Right lobe of liver (tissue), 6 donors: ENCODE results near the gene FAM228B. TPM values are rescaled to one million over a fixed set of nuclear protein-coding genes. Genes with fewer than 3 reads are reported as not detected.

Experiments
- ATAC-seq, 4 donors: fragments of 200-7000 bp; cut with Tn5 transposase; one replicate each; pipeline ENCODE4 v1.9.1; 2020; ENCODE audit warnings: mild to moderate bottlenecking in 4 of 4, moderate library complexity in 4 of 4
- DNase-seq, 3 donors: peaks; one replicate each; pipeline ENCODE4 v3.0.0-alpha.2; 2020
- H3K27ac ChIP-seq, 3 donors: fragments of 200-600 bp; one replicate each; pipeline ENCODE4 v1.8.0; 2022
- H3K27me3 ChIP-seq, 2 donors: fragments of 200-600 bp; one replicate each; pipeline ENCODE4 v1.8.0; 2022
- H3K36me3 ChIP-seq, 4 donors: fragments of 200-600 bp; sonication (generic) in 1 of 4; one replicate each; pipeline versions ENCODE4 v1.5.1 to v1.8.0; 2017 to 2022; ENCODE audit warnings: control low read depth in 1 of 4
- H3K4me1 ChIP-seq, 4 donors: fragments of 200-600 bp; sonication (generic) in 1 of 4; one replicate each; pipeline versions ENCODE4 v1.5.1 to v1.8.0; 2017 to 2022; ENCODE audit warnings: control low read depth in 1 of 4
- H3K4me3 ChIP-seq, 3 donors: fragments of 200-600 bp; one replicate each; pipeline ENCODE4 v1.8.0; 2022
- H3K9me3 ChIP-seq, 4 donors: fragments of 200-600 bp; sonication (generic) in 1 of 4; one replicate each; pipeline versions ENCODE4 v1.5.1 to v1.8.0; 2017 to 2022; ENCODE audit warnings: control low read depth in 1 of 4
- CTCF ChIP-seq, 4 donors: fragments of 200-600 bp in 3 of 4; fragments of 450-650 bp in 1 of 4; IDR thresholded peaks; one replicate each; pipeline versions ENCODE4 v1.5.1 to v1.8.0; 2016 to 2022; ENCODE audit warnings: antibody characterized with exemption in 4 of 4, mild to moderate bottlenecking in 2 of 4
- POLR2A ChIP-seq: fragments of 450-650 bp; IDR thresholded peaks from one replicate; pipeline ENCODE4 v1.6.1; 2017; ENCODE audit warnings: antibody characterized with exemption, mild to moderate bottlenecking
- WGBS: methylation state at CpG from one replicate; pipeline ENCODE4 v1.1.6; 2018; ENCODE audit warnings: low coverage, low lambda C conversion rate; ENCODE audit not compliant: insufficient coverage; ENCODE audit errors: missing lambda C conversion rate; 5-methylcytosine and 5-hydroxymethylcytosine counted together
- intact Hi-C, 2 donors: fragments of 100-400 bp; cut with DNase I; formaldehyde crosslinking; loops; one replicate each; pipeline versions ENCODE4 v1.11.2 to v1.14.1; 2022
- total RNA-seq, 6 experiments: library from RNA; depleted of rRNA in 2 of 6; stranded (reverse); fragments of >200 nt in 2 of 6; fragmentation: NEBNext Ultra II Directional in 3 of 6; extraction: Animal tissue kit (Norgen Biotek cat#: 25700) in 3 of 6; gene quantifications; one replicate each; pipeline versions ENCODE4 v1.1.0 to v1.2.4, GENCODE V29; 2016 to 2023
- donor health status: DM: no; HTN: yes; CAD: no.
- donor health status: DM: no; HTN: no; CAD: no.
- donor health status: DM: no; HTN: no; CAD: no.
- donor health status: DM: no; HTN: yes; CAD: no.
- donor health status: DM: no; HTN: yes; CAD: no.

The FAM228B gene
- total RNA-seq, 6 experiments from 2014 or later: 2.8 to 4.6 (median 3.7) TPM

DNA sequence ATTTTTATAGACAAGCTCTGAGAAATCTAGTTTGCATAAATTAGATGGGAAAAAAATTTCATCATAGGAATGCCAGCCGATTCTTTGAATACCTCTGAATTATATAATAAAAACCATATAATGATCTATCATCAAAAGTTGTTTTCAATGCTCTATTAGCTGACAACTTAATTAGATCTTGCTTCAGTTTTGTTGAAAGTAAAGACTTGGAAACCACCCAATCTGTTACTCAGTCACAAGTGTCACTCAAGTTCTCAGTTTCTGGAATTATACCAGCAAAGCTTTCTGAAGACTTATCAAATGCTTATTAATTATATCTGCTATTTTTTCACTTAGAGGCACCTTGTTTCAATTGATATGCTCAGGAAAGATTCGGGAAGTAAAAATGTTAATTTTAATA, 21.3 kb upstream of the FAM228B start:
- Histone ChIP-seq H3K9me3 (no peaks in the 10 kb centered on the region), H3K27me3 (no peaks in the 10 kb centered on the region), H3K4me1 (no peaks in the 10 kb centered on the region), H3K27ac (no peak overlapping the region), H3K36me3 (no peaks in the 10 kb centered on the region), H3K4me3 (no peak overlapping the region)
- DNase-seq (no peak), ATAC-seq (no peak)
- intact Hi-C loops: no loop called here
- WGBS: 95% methylated on average over 2 of the region's 2 CpGs
- TF ChIP-seq CTCF (IDR thresholded peaks at IDR 0.05): no peak
- TF ChIP-seq POLR2A: no peak

DNA sequence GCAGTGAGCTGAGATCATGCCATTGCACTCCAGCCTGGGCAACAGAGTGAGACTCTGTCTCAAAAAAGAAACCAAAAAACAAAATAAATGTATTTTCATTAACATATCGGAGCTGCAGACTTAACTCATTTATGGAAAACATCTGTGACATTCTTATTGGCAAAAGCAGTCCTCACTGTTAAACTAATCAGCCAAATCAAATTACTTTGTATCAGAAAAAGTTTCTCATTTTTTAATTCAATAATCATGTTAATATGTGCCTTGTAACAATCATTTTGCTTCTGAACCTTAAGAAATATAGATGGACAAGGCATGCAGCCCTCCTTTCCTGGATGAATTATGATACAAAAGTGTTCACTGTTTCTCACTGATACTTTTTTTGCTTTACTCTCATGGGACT, 20.6 kb upstream of the FAM228B start:
- WGBS: 100% methylated on average over 1 of the region's 1 CpG
- intact Hi-C loops: no loop called here
- Histone ChIP-seq H3K9me3 (no peaks in the 10 kb centered on the region), H3K27me3 (no peaks in the 10 kb centered on the region), H3K27ac (no peak overlapping the region), H3K36me3 (no peaks in the 10 kb centered on the region), H3K4me1 (no peaks in the 10 kb centered on the region), H3K4me3 (no peak overlapping the region)
- DNase-seq (no peak), ATAC-seq (no peak)
- TF ChIP-seq POLR2A (no peak), CTCF (IDR thresholded peaks at IDR 0.05) (no peak)

DNA sequence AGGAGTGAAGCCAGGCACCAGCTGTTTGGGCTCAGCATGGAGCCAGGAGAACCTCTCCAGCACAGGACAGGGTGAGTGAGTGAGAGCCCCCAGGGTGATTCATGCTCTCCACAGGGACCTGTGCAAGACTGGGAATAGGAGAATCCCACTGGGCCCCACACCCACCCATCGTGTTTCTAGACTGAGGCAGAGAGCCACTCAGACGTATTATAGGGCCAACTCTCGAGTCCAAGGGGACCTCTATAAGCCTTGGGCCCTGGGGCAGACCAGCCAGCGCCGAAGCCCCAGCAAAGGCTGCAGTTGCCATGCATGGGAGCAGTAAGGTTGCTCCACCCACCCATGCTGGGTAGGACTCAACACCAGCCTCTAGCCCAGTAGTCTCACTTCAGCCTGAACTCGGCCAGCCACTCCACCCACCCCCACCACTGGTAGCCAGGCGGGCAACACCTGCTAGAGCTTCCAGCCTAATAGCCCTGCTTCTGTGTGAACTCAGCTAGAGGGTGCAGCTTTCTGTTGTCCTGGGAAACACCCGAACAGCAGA, 19.1 kb upstream of the FAM228B start:
- 92% methylated on average over 2 of the region's 8 CpGs for WGBS
- peaks cover 0 to 3% (median 0%) of the 10 kb centered on the region in 4 donors for H3K4me1 ChIP-seq
- no peaks in the 10 kb centered on the region for H3K36me3 ChIP-seq
- DNase-seq (no peak), ATAC-seq (peak in 1 of 4 donors; percentile 29)
- no peak for TF ChIP-seq CTCF (IDR thresholded peaks at IDR 0.05)
- TF ChIP-seq POLR2A: no peak
- H3K4me3 ChIP-seq: no peak overlapping the region
- H3K27me3 ChIP-seq: no peaks in the 10 kb centered on the region
- no peak overlapping the region for H3K27ac ChIP-seq
- intact Hi-C loops: no loop called here
- no peaks in the 10 kb centered on the region for H3K9me3 ChIP-seq

DNA sequence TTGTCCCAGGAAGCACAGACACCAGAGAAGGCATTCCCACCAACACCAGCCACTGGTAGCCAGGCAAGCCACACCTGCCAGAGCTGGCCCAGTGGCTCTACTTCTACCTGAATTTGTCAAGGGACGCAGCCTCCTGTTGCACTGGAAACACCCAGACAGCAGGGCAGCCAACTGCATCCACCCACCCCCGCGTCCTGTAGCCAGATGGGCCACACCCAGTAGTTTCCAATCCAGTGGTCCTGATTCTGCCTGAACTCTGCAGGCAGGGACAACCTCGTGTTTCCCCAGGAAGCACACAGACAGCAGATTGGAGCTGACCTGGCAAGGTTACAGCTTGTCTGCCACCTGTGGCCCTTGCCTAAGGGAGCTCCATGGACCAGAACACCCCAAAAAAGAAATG, 18.4 kb upstream of the FAM228B start:
- H3K27me3 ChIP-seq: no peaks in the 10 kb centered on the region
- H3K36me3 ChIP-seq: no peaks in the 10 kb centered on the region
- H3K9me3 ChIP-seq: no peaks in the 10 kb centered on the region
- WGBS: 71% methylated on average over 1 of the region's 4 CpGs
- intact Hi-C loops: no loop called here
- TF ChIP-seq POLR2A (no peak), CTCF (IDR thresholded peaks at IDR 0.05) (no peak)
- DNase-seq (no peak), ATAC-seq (no peak)
- no peak overlapping the region for H3K27ac ChIP-seq
- H3K4me3 ChIP-seq: no peak overlapping the region
- H3K4me1 ChIP-seq: peaks cover 0 to 3% (median 0%) of the 10 kb centered on the region in 4 donors

DNA sequence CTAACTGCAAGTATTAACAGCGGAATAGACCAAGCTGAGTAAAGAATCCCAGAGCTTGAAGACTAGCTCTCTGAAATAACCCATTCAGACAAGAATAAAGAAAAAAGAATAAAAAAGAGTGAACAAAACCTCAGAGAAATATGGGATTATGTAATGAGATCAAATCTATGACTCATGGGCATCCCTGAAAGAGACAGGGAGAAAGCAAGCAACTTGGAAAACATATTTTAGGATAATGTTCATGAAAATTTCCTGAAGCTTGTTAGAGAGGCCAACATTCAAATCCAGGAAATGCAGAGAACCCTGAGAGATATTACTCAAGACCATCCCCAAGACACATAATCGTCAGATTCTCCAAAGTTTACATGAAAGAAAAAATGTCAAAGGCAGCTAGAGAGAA, 17.5 kb upstream of the FAM228B start:
- no peak overlapping the region for H3K4me3 ChIP-seq
- 50% methylated on average over 2 of the region's 2 CpGs for WGBS
- peaks cover 0 to 3% (median 0%) of the 10 kb centered on the region in 4 donors for H3K4me1 ChIP-seq
- H3K9me3 ChIP-seq: no peaks in the 10 kb centered on the region
- intact Hi-C loops: no loop called here
- H3K27ac ChIP-seq: no peak overlapping the region
- H3K36me3 ChIP-seq: no peaks in the 10 kb centered on the region
- DNase-seq: no peak
- ATAC-seq: no peak
- TF ChIP-seq CTCF (IDR thresholded peaks at IDR 0.05) (no peak), POLR2A (no peak)
- no peaks in the 10 kb centered on the region for H3K27me3 ChIP-seq
